HG02571 (cell line): ENCODE measurements around the gene KCTD16.

Experiments used
- ATAC-seq: cut with Tn5 transposase; IDR thresholded peaks from one replicate; pipeline ENCODE4 v1.9.1; 2021; ENCODE audit warnings: mild to moderate bottlenecking, moderate library complexity; ENCODE audit not compliant: unreplicated experiment

The KCTD16 gene

DNA sequence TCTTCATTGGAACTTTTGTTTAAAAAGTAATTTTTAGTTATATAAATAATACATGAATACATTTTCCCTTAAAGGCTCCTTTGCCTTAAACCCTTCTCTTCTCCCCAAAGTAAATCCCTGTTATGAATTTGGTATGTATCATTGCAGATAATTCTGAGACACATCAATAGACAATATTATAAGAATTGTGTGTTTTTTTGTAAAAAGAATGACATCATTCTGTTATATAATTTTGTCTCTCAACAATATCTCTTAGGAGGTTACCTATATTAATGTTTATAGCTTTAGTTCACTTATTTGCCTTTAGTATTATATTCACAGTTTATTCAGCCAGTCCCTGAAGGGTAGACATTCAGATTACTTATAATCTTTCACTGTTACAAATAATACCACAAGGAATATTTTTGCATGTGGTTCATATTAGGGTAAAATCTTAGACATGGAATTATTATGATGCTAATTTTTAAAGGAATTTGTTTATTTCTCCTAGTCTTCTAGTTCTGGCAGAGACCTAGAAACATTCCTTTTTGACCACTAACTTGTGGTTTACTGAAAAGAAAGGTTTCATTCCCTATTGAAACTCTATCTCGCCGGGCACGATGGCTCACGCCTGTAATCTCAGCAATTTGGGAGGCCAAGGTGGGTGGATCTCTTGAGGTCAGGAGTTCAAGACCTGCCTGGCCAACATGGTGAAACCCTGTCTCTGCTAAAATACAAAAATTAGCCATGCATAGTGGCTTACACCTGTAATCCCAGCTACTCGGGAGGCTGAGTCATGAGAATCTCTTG is 105.6 kb downstream of the KCTD16 start:
- no peak for ATAC-seq

DNA sequence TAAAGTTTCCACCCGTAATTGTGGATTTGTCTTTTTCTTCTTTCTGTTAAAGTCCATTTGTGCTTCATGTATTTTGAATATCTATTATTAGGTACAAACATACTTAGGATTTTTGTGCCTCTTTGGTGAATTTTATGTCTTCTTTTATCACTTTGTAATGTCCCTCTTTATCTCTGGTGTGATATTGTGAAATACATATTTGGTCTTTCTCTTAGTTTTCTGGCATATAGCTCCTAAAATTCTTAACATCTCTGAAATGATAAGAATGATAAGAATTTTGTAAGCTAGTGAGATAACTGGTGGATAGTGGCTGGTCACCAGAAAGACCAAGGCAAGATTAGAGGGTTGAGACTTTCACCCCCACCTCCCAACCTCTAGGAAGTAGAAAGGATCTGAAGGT is 111.1 kb downstream of the KCTD16 start:
- ATAC-seq = no peak

DNA sequence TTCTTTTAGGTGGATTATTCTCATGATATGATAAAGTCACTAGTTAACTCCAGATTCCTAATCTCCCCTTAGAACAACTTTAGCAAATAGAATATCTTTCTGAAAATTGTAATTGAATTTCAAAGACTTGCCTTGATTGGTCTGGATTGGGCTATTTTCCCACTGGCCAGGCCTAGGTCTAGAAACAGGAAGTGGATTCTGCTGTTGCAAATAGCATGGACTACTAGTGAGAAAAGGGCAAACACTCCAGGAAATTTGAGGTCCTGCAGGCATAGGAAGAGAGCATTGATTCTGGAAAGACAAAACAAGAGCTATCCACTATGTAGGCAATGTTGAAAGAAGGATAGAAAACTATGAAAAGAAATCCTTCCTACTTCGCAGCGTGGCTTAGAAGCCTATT is 113.4 kb downstream of the KCTD16 start:
- ATAC-seq = no peak

DNA sequence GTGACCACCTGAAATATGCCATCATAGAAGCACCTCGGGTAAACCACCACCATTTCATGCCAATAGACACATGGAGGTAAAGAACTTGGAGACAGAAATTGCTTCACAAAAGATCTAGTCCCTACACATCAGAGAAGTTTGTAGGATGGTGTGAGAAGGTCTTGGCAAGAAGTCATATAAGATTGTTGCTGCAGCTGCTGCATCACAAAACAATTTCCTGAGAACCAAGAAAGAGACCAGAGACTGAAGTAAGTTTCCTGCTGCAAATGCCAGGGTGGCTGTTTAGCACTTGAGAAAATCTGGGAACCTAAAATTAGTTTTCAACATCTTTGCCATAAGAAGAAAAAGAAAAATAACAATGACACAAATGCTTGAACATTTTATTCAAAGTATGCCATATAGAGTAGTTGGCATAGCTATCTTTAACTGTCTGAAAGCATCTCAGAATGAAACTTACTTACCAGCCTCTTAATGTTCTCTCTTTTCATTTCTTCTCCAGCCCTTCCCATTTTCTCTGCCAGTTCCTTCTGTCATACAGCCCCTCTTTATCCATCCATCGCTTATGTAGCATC is 114.3 kb downstream of the KCTD16 start:
- no peak for ATAC-seq

DNA sequence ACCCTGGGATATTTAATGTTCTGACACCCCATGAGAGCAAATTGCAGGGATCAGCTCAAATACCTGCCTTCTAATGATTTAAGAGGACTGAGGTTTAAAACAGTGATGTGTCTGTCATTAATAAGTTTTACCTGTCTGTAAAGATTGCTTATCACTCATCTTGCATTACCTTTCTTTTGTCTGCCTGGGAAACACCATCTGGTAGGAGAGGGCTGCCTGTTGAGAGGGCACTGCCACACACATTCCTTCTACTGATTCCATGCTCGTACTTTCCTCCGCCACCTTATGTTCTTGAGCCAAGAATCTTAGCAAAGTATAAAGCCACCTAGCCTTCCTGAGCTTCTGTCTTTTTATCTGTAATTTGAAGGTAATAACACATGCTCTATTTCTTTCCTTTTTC is 118.6 kb downstream of the KCTD16 start:
- ATAC-seq = no peak

DNA sequence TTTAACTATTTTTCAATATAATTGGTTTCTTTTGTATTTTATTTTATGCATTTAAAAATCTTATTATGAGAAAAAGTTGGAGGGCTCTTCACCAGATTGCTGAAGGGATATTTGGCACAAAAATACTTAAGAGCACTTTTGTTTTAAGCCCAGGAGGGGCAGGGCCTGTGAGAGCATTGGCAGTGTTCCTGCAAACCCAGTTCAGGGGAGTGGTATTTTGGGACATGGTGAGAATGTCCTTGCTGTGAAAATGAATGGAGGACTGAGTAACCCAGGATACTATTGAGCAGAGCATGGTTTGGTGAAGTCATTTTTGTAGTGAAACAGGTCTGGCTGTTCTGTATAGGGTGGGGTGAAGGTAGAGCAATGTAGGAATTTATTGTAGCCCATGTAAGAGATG is 121.4 kb downstream of the KCTD16 start:
- ATAC-seq = no peak

DNA sequence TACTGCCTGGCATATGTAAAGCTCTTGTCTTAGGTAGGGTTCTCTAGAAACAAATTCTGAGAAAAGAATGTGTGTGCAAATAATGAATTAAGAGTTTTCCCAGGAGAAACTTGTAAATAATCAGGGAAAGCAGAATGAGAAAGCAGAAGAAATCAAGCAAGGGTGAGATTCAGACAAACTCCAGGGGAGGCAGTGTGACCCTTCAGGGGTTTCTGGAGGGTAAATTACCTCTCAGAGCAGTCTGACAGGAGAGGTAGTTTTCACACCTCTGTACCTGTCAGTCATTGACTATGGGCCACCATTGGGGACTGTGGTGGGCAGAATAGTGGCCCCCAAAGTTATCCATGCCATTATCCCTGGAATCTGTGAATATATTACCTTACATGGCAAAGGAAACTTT is 124.6 kb downstream of the KCTD16 start:
- no peak for ATAC-seq

DNA sequence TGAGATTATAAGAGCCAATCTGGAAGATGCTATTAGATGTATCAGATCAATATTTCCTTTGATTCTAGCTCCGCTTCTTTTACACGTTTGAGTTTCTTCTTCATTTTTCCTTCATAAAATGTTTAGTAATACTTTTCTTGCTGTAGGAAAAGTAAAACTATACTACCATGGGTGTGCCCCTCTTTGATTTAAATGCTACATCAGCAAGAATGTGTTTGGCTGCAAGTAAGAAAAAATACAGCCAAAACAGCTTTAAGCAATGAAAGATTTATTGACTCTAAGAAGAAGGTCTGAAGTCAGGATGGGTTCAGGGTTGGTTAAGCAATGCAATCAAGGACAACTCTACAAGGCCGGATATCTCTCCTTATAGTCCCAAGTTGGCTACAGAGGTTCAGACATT is 126.4 kb downstream of the KCTD16 start:
- no peak for ATAC-seq

DNA sequence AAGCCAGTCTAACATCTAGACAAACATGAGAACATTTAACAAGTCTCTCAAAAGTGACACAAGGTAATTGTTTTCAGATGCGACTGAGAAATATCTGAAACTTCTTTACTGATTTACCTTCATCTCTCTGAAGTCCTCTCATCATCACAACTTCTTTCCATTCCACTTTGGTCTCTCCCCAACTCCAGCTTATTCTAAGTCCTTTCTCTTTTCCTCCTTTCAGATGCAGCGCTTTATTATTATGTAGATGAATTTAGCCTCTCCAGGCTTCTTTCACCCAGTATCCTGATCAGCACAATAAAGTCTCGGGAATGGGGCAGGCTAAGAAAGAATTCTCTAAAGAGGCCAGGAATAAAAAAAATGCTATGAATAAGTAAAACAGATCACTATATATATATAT is 128.0 kb downstream of the KCTD16 start:
- no peak for ATAC-seq

DNA sequence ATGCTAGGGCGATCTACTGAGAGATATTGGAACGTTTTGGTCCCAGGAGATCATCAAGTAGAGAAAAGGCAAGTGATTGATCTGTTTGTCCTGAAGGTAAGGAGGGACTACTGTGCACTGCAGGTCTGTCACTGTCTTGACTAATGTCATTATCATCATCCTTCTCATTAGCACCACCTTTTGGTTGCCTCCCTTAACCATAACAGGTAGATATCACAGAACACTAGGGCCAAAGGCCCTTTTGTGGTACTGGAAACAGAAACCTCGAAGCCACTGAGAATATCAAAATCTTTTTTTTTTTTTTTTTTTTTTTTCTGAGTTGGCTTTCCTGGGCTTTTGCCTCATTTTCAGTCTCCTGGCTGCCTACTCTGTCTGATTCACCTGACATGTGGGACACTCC is 134.0 kb downstream of the KCTD16 start:
- ATAC-seq = no peak

DNA sequence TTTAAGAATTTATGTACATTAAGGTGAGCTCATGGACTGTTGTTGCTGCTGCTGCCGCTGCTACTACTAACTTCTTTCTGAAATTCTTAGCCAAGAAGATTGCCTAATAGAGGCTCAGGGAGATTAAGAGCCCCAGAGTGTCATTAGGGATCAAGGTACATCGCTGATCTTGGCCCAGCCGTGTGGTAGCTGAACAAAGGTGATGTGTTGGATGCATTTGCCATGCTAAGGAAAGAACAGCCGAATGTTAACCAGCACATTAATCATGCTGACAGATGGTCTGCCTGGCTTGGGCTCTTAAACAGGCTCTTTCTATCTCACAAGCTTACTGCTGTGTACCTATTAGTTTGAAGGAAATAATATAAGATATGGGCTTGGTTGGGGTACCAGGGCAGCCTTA is 137.1 kb downstream of the KCTD16 start:
- ATAC-seq = no peak

DNA sequence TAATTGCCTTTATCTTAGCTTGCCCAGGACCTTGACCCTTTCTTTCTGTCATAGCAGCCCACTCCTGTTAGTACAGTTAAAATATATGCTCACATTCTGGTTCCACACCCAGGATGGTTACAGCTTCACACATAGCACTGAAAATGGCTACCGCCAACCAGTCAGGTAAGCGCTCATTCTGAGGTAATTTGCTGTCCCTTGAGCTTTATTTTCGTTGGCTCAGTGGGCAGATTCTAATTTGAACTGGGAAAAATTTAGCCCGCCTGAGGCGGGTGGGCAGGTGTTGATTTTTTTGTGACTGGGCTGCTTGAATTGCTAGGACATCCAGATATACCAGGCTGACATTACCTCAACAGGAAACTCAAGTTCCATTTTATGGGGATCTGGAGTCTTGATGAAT is 137.5 kb downstream of the KCTD16 start:
- no peak for ATAC-seq

DNA sequence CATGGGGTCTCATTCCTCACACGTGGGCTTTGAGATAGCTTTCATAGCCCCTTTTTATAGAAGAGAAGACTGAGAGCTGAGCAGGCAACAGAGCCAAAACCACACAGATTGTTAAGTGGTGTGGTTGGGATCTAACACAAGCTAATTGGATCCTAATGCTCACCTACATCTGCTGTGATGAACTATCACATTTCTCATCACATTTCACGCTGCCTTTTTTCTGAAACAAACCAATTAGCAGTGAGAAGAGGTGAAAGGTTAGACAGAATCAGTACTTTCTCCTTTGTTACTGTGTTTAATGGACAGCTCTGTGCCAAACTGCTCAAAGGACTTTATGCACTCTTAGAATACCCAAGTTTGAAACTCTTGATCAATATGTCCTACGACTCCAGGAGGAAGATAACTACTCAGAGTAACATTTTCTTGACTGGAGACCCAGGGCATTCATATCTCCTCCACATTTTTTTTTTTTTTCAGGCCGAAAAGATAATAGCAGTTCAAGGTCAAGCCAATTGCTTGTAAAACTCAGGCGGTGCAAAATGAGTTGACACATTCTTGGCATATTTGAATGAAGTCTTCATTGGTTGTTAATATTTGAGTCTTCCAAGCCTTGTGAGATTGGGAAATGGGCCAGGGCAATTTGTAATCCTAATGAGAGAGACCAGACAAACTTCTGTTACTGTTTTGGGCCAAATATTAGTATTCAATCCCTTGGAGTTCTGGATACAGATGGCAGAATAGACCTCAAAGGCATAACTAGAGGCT is 138.4 kb downstream of the KCTD16 start:
- no peak for ATAC-seq

DNA sequence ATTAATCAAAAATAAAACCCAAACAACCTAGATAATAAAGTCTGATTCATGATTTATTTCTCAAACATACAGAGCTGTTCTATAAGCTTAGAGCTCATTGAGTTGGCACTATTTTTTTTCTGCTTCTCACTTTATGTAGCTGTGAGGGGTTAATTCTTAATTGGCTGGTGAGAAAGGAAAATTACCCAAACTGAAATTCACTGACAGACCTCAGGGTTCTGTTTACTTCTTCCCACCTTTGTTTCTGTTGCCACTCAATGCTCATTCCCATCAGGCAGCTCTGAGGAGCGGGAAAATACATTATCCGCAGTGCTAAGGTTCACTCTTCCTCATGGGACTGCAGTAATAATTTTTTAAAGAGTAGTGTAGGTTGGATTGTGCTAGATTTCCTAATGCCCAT is 139.9 kb downstream of the KCTD16 start:
- no peak for ATAC-seq

DNA sequence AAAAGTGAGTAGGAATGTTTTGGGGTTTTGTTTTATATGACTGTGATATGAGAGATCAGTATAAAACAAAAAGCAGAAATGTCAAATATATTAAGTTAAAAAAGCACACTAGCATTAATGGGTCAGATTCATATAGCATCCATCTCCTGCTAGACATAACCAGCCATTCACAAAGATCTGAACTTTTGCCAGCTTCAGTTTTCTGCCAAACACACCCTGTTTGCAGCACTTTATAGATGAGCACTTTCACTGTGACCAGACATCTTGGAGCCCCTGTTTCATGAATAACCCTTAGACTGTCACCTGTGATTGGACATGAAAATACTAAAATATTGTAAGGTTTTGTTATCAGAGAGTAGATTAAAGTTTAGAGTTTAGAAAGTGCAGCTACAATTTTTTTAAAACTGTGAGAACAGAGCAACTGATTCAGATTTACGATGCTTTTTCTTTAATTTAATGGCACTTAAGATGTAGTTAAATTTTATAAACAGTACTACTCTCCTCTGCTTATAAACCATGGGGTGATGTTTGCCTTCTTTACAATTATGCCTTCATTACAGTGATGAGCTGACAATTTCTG is 142.6 kb downstream of the KCTD16 start:
- no peak for ATAC-seq

DNA sequence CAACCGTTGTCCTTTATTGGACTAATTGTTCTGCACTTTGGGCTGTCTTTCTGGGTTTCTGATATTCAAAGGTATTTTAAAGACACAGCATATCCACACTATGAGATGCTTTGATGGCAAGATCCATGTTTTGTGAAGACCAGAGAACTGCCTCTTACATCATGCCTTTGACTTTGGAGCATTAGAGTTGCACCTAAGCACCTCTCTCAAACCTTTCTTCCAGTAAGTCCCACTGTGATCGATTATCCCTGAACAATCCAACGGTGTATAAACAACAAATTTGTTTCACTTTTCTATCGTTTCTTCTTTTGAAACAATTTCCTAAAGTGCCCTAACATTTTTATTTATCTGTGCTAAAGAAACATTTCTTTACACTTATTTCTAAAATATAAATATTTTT is 144.4 kb downstream of the KCTD16 start:
- ATAC-seq = no peak

DNA sequence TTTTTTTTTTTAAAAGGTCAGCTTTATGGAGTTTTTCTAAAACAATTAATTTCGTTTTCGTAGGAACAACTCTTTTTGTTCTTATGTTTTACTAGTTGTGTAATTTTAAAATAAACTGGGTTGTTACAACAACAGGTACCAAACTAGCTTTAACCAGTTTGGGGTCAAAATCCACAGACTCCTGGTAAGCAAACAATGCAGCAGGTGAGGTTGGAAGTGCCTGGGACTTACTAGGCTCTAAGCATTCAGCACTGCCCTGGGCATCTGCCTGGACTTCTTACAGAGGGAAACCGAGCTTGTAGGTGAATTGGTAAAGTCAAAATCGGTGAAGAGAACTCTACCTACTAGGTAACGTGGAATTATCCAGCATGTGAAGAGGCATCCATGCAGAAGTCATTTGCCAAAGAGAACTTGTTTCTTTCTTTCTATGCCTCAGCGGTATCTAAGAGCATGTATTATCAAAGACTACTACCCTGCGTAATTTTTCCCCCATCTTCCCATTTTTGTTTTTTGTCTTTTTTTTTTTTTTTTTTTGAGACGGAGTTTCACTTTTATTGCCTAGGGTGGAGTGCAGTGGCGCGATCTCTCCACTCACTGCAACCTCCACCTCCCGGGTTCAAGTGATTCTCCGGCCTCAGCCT is 145.4 kb downstream of the KCTD16 start:
- no peak for ATAC-seq

DNA sequence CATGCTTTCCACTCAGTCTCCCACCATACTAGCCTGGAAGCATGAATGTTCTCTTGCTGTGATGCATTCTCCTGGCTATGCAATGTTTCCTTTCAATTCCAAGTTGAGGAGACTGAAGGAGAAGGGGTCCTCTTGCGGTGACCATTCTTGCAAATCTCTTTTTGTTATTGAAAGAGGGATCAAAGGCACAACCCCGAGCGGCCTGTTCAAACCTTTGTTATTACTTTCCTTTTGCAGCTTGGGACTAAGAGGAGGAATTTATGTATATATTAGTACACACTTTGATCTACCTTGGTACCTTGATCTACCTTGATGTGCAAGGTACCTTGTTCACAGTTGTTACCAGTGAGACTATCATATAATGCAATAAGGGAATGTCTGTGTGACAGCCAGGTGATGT is 147.3 kb downstream of the KCTD16 start:
- ATAC-seq = no peak

DNA sequence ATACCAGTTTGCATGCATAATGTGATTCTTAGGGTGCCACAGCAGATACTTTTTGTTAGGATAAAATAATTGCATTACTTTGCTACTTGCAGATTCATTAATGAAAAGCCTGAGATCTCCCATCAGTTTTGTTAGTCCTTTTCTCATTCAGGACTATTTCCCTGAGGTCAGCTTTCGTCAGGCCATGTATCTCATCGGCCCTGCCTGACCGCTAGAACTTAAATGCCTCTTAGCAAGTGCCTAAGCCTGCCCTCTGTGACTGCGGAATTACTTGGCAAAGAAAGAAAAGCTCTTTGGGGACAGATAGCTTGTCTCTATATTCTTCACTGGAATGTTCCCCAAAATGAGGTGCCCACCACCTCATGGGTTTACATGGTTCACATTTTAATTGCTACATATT is 147.8 kb downstream of the KCTD16 start:
- no peak for ATAC-seq

DNA sequence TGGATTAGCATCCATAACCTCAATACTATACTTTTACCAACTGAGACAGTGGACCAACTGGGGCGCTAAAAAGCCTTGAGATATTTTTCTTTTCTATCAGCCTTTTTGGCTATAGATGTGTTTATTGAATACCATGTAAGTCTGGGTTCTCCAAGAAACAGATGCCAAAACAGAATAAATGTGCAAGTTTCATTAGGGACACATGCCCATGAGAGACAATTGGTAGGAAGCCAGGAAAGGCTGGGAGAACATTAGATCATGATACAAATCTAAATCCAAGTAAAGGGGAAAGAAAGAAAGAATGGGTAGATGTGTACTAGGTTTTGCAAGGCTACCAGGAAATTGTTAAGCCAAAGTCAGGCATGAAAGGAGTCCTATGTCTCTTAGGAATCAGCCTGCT is 152.5 kb downstream of the KCTD16 start:
- ATAC-seq = no peak

DNA sequence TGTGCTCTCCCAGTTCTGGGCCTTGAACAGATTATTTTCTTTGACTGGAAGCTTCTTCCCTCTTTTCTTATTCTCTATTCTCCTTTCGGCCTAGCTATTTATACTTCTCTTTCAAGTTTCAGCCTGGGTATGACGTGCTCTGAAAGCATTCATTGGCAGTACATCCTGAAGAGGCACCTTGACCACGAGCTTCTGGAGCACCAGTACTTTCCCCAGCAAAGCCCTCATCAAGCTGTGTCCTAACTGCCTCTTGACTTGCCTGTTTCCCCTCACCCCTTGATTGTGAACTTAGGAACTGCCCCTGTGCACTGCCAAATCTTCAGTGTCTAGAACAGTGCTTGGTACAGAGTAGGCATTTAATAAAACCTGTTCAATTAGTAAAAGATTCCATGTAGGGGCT is 154.9 kb downstream of the KCTD16 start:
- no peak for ATAC-seq
